Caco-2 (cell line): Measurements from ENCODE around the gene PPP2R3C. TPM values are rescaled to one million over a fixed set of nuclear protein-coding genes. Genes with fewer than 3 reads are reported as not detected.

Experiments used
- Bru-seq: library from RNA; stranded (reverse); fragments of 400-500 nt; gene quantifications from one replicate; lab custom pipeline; 2021; lab: Mats Ljungman, UMichigan
- BruChase-seq, 2 experiments: library from RNA; stranded (reverse); fragments of 400-500 nt; gene quantifications; one replicate each; lab custom pipeline; 2021; lab: Mats Ljungman, UMichigan
- BruUV-seq: library from RNA; stranded (reverse); fragments of 400-500 nt; replicated peaks from 2 replicates; lab custom pipeline; 2021; lab: Mats Ljungman, UMichigan
- CTCF ChIA-PET: fragments of 300-600 bp; sonication (Branson Sonifier 250); formaldehyde crosslinking; loops from one replicate; lab custom pipeline; 2022; ENCODE audit warnings: antibody characterized with exemption; lab: Charles Lee
- POLR2A ChIA-PET: fragments of 300-600 bp; sonication (Branson Sonifier 250); formaldehyde crosslinking; loops from one replicate; lab custom pipeline; 2022; ENCODE audit warnings: antibody characterized with exemption; lab: Charles Lee
- DNase-seq, 2 experiments: peaks; one replicate each; pipeline versions ENCODE4 v3.0.0 to v3.0.0-alpha.2; 2020 to 2022
- H3K27me3 ChIP-seq: replicated peaks from 2 replicates; pipeline ENCODE4 v1.6.0; 2011; ENCODE audit warnings: low read length; ENCODE audit not compliant: control insufficient read depth, insufficient read depth
- H3K36me3 ChIP-seq: 2 replicates; pipeline ENCODE4 v1.5.1; 2011; ENCODE audit warnings: low read length; ENCODE audit not compliant: control insufficient read depth, insufficient read depth
- H3K4me1 ChIP-seq: fragments of 250-450 bp; sonication (Bioruptor Pico); 2 replicates; pipeline ENCODE4 v1.5.1; 2020; ENCODE audit warnings: mild to moderate bottlenecking
- H3K4me3 ChIP-seq: 2 replicates; pipeline ENCODE4 v1.5.1; 2011; ENCODE audit warnings: low read depth, mild to moderate bottlenecking, control low read depth, low read length
- H3K9me3 ChIP-seq: fragments of 250-450 bp; sonication (Bioruptor Pico); 2 replicates; pipeline ENCODE4 v1.5.1; 2020; ENCODE audit warnings: mild to moderate bottlenecking, moderate library complexity
- H3K27ac Mint-ChIP-seq: one replicate; pipeline ENCODE4 v1.8.0; 2022; ENCODE audit warnings: mixed read lengths; ENCODE audit not compliant: unreplicated experiment
- H3K27me3 Mint-ChIP-seq: one replicate; pipeline ENCODE4 v1.8.0; 2022; ENCODE audit warnings: mixed read lengths; ENCODE audit not compliant: insufficient read depth, unreplicated experiment
- H3K36me3 Mint-ChIP-seq: one replicate; pipeline ENCODE4 v1.8.0; 2022; ENCODE audit warnings: mild to moderate bottlenecking, mixed read lengths; ENCODE audit not compliant: insufficient read depth, unreplicated experiment
- H3K4me1 Mint-ChIP-seq: one replicate; pipeline ENCODE4 v1.8.0; 2022; ENCODE audit warnings: low read depth, mixed read lengths; ENCODE audit not compliant: unreplicated experiment
- H3K4me3 Mint-ChIP-seq: one replicate; pipeline ENCODE4 v1.8.0; 2022; ENCODE audit warnings: mild to moderate bottlenecking, moderate library complexity, mixed read lengths; ENCODE audit not compliant: unreplicated experiment
- H3K9me3 Mint-ChIP-seq: one replicate; pipeline ENCODE4 v1.8.0; 2022; ENCODE audit warnings: mixed read lengths; ENCODE audit not compliant: unreplicated experiment
- intact Hi-C: fragments of 100-400 bp; cut with micrococcal nuclease; formaldehyde crosslinking; loops from one replicate; pipeline ENCODE4 v1.10.0; 2022; ENCODE audit not compliant: unreplicated experiment
- long read RNA-seq: library from polyadenylated mRNA; stranded (forward); transcript quantifications from one replicate; pipeline ENCODE4 v2.0.0, GENCODE V29; 2022
- total RNA-seq: library from RNA; stranded (reverse); gene quantifications from 2 replicates; pipeline ENCODE4 v1.2.3, GENCODE V29; 2022
- TF ChIP-seq, protein P1 (sequence below), 2 experiments: fragments of 200-600 bp in 1 of 2; IDR thresholded peaks; 1 replicate in 1 of 2; 2 replicates in 1 of 2; pipeline versions ENCODE4 v1.5.1 to v1.8.0; 2011 to 2022; ENCODE audit warnings: antibody characterized with exemption in 1 of 2, control low read depth in 1 of 2, inconsistent platforms in 1 of 2, low read depth in 1 of 2, low read length in 1 of 2, mild to moderate bottlenecking in 1 of 2, moderate library complexity in 1 of 2; ENCODE audit not compliant: insufficient read depth in 1 of 2, severe bottlenecking in 1 of 2, unreplicated experiment in 1 of 2

The PPP2R3C gene
- total RNA-seq (23.3 and 25.2 TPM in 2 replicates), Bru-seq, nascent RNA (percentile 71 among the genes with signal in this experiment), BruChase-seq, experiment 1, labeled RNA remaining after a 2-hour chase (percentile 71 among the genes with signal in this experiment), BruChase-seq, experiment 2, labeled RNA remaining after a 6-hour chase (percentile 73 among the genes with signal in this experiment)
- long read RNA-seq, transcript PPP2R3C-201 (13 exons, 1,839 nt), result major isoform, 26 of 67 reads
- long read RNA-seq, partial matches to known transcripts, result 4 of 67 reads
- long read RNA-seq, other reads (novel, unspliced or antisense), result 32 of 67 reads

DNA sequence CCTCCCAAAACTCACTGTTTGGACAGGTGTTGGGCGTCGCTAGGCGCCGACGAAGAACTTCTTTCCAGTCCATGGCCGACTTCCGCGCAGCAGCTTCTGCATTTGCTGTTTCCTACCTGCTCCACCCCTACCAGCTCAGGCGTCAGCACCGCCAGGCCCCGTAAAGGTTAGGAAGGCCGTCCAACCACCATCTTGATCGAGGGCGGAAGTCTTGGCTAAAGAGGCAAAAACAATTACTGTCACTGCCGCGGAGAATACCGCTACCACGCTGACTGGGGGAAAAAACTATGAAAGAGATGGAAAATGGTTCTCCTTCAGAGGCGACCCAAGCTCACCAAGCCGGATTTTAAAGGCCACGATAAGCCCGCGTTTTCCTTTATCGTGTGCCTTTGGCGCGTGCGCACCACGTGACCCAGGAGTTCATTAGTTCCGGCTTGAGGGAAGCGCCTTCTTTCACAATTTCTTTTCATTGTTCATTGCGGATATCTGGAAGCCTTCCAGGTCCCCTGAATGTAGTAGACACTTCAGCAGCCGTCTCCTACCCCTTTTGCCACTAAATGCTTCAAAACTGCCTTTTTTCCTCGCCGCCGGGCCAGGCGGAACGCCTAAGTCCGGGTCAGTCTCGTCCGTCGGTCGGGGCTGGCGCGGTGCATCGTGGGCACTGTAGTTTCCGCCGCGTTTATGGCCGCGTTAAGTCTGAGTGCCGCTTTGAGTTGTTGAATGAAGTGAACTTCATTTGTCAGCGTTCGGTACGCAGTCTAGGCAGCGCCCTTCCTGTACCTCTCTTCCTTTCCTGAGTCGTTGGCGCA, at the start of gene PPP2R3C, which contains the start of gene PRORP:
PPP2R3C (minus strand) TSS at position 104 of the 809 bp plus-strand sequence; CDS start at position 73, 31 bp downstream.
PRORP (plus strand) TSS at position 666 of the 809 bp plus-strand sequence. CDS start 694 bp downstream, outside the sequence.
- TF ChIP-seq, protein P1, sequence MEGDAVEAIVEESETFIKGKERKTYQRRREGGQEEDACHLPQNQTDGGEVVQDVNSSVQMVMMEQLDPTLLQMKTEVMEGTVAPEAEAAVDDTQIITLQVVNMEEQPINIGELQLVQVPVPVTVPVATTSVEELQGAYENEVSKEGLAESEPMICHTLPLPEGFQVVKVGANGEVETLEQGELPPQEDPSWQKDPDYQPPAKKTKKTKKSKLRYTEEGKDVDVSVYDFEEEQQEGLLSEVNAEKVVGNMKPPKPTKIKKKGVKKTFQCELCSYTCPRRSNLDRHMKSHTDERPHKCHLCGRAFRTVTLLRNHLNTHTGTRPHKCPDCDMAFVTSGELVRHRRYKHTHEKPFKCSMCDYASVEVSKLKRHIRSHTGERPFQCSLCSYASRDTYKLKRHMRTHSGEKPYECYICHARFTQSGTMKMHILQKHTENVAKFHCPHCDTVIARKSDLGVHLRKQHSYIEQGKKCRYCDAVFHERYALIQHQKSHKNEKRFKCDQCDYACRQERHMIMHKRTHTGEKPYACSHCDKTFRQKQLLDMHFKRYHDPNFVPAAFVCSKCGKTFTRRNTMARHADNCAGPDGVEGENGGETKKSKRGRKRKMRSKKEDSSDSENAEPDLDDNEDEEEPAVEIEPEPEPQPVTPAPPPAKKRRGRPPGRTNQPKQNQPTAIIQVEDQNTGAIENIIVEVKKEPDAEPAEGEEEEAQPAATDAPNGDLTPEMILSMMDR (IDR thresholded peaks at IDR 0.05; ENCODE audit: insufficient read depth in 1 of 2, low read depth in 1 of 2, low read length in 1 of 2, severe bottlenecking in 1 of 2, unreplicated experiment in 1 of 2), result no peak
- ChIA-PET CTCF (no interaction called here), POLR2A (interaction anchor here (0.5 to 2.1 kb wide), 10 partner anchors 39 to 1199 kb away, joined by 3 to 35 read pairs (median 8); partner anchors contain the start of genes FAM177A1, MBIP, NFKBIA and PSMA6)
- no peaks in the 10 kb centered on the region for H3K9me3 Mint-ChIP-seq
- H3K4me1 Mint-ChIP-seq, result peaks cover 38% of the 10 kb centered on the region
- Histone ChIP-seq H3K9me3 (no peaks in the 10 kb centered on the region), H3K27me3 (no peaks in the 10 kb centered on the region), H3K4me3 (peak within 1 kb of the TSS; percentile 70), H3K4me1 (no peaks in the 10 kb centered on the region), H3K36me3 (no peaks in the 10 kb centered on the region)
- H3K27me3 Mint-ChIP-seq, result no peaks in the 10 kb centered on the region
- intact Hi-C loops, result loop anchor here (1.0 to 10.0 kb wide), 5 partner anchors 9 to 283 kb away; partner anchors contain the start of genes FAM177A1, NFKBIA, PSMA6 and SRP54
- peak; percentile 95 to 97 for DNase-seq
- peak within 1 kb of the TSS; percentile 88 for H3K4me3 Mint-ChIP-seq
- no TSS peak for BruUV-seq
- peak within 1 kb of the TSS; percentile 100 for H3K27ac Mint-ChIP-seq
- H3K36me3 Mint-ChIP-seq, result peaks cover 58% of the 10 kb centered on the region

DNA sequence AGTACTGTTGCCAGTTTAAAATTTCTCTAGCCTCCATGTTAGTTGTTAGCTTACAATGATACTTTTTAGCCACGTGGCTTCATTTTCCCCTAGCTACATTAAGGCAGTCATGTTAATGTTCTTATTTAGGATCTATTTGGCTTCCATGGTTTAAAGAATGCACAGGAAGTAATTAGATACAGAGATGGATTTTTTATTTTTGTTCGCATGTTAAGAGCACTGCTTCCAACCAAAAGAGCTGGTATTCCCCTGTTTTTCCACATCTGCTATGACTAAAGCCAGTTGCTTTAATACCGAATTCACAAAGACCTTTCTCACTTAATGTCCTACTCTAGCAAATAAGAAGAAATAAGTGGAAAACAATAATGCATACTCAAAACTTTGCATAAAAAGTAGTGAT, 45.7 kb upstream of the PPP2R3C start:
- no peaks in the 10 kb centered on the region for H3K27me3 Mint-ChIP-seq
- intact Hi-C loops, result no loop called here
- H3K4me3 Mint-ChIP-seq, result no peak overlapping the region
- Histone ChIP-seq H3K4me1 (no peaks in the 10 kb centered on the region), H3K4me3 (no peak overlapping the region), H3K36me3 (no peaks in the 10 kb centered on the region), H3K9me3 (0 out of 2 replicates have a peak, but pooled peaks cover 5% of the 10 kb centered on the region), H3K27me3 (no peaks in the 10 kb centered on the region)
- H3K36me3 Mint-ChIP-seq, result peaks cover 10% of the 10 kb centered on the region
- H3K27ac Mint-ChIP-seq, result no peak overlapping the region
- H3K4me1 Mint-ChIP-seq, result no peaks in the 10 kb centered on the region
- TF ChIP-seq, protein P1 (IDR thresholded peaks at IDR 0.05; ENCODE audit: insufficient read depth in 1 of 2, low read depth in 1 of 2, low read length in 1 of 2, severe bottlenecking in 1 of 2, unreplicated experiment in 1 of 2), result no peak
- H3K9me3 Mint-ChIP-seq, result no peaks in the 10 kb centered on the region
- BruUV-seq, result no TSS peak
- DNase-seq, result no peak
- CTCF ChIA-PET, result no interaction called here
- POLR2A ChIA-PET, result no interaction called here

DNA sequence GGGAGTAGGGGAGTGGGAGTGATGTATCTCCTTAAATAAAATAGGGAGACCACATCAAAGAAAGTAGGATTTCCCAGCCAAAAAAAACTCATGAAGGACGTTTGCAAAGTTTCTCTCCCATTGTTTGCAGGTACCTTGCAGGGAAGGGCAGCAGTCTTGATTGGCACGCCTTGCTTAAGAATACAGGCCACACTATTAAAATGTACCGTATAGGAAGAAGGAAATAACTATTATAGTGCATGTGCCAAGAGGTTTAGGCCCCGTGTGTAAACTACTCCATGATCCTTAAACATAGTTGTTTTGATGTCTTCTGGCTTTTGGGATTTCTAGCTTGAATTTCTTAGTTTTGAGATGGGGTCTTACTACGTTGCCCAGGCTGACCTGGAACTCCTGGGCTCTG, 43.1 kb upstream of the PPP2R3C start:
- DNase-seq, result no peak
- intact Hi-C loops, result no loop called here
- H3K9me3 ChIP-seq, result 0 out of 2 replicates have a peak, but pooled peaks cover 2% of the 10 kb centered on the region
- no peaks in the 10 kb centered on the region for H3K36me3 ChIP-seq
- H3K27me3 ChIP-seq, result no peaks in the 10 kb centered on the region
- Mint-ChIP-seq H3K27ac (no peak overlapping the region), H3K4me3 (no peak overlapping the region), H3K9me3 (no peaks in the 10 kb centered on the region), H3K27me3 (no peaks in the 10 kb centered on the region), H3K36me3 (peaks cover 4% of the 10 kb centered on the region), H3K4me1 (peaks cover 6% of the 10 kb centered on the region)
- ChIA-PET POLR2A (no interaction called here), CTCF (no interaction called here)
- no peak overlapping the region for H3K4me3 ChIP-seq
- peaks cover 15% of the 10 kb centered on the region for H3K4me1 ChIP-seq
- TF ChIP-seq, protein P1 (IDR thresholded peaks at IDR 0.05; ENCODE audit: insufficient read depth in 1 of 2, low read depth in 1 of 2, low read length in 1 of 2, severe bottlenecking in 1 of 2, unreplicated experiment in 1 of 2), result no peak
- BruUV-seq, result no TSS peak
